ENCODE results near the gene C10orf95. TPM values are rescaled to one million over a fixed set of nuclear protein-coding genes. Genes with fewer than 3 reads are reported as not detected.

C10orf95 gene
- total and polyA plus RNA-seq, 10 of the 15 experiments (the other 5 are each of a cell fraction or from before 2014, with no cell fraction given), result 0.06 to 1.1 (median 0.31) TPM

DNA sequence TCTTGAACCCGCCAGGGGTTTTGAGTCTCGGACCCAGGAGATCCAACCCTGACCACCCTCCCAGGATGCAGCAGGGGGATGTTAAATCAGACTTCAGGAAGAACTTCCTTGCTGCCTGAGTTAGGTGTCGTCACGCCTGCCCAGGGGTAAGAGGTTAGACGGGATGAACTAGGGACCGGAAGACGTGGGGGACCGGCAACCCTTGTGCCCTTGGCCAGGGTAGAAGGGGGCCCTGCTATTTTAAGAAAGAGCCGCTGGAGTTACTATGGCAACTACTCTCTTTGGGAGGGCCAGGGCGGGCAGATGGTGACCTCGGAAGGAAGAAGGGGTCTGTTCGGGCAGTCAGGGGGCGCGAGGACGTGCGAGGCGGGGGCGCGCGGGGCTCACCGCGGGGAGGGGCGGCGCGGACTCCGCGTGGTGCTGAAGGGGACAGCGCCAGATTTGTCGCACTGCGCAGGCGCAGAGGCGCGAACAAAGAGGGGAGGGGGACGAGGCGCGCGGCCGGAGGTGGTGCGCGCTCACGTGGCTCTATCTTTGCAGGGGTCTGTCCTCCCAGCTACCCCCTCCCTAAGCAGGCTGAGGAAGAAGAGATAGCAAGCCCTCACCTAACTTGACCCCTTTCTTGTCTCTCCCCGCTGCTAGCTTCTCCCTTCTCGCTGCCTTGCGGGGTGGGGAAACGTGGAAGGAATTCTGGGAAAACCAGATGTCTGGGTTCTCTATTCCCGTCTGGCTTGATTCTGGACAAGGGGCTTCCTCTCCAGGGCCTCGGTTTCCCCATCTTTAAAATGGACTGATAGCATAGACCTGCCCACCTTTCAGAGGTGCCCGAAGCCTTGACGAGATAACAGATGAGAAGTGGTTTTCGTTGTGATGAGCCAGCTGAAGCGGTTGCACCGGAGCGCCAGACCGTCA lies 31.8 kb downstream of the C10orf95 start (continued):
- TF ChIP-seq TCF12 (IDR thresholded peaks at IDR 0.05; ENCODE audit: low read depth, low read length), result no peak
- TF ChIP-seq, protein P1, sequence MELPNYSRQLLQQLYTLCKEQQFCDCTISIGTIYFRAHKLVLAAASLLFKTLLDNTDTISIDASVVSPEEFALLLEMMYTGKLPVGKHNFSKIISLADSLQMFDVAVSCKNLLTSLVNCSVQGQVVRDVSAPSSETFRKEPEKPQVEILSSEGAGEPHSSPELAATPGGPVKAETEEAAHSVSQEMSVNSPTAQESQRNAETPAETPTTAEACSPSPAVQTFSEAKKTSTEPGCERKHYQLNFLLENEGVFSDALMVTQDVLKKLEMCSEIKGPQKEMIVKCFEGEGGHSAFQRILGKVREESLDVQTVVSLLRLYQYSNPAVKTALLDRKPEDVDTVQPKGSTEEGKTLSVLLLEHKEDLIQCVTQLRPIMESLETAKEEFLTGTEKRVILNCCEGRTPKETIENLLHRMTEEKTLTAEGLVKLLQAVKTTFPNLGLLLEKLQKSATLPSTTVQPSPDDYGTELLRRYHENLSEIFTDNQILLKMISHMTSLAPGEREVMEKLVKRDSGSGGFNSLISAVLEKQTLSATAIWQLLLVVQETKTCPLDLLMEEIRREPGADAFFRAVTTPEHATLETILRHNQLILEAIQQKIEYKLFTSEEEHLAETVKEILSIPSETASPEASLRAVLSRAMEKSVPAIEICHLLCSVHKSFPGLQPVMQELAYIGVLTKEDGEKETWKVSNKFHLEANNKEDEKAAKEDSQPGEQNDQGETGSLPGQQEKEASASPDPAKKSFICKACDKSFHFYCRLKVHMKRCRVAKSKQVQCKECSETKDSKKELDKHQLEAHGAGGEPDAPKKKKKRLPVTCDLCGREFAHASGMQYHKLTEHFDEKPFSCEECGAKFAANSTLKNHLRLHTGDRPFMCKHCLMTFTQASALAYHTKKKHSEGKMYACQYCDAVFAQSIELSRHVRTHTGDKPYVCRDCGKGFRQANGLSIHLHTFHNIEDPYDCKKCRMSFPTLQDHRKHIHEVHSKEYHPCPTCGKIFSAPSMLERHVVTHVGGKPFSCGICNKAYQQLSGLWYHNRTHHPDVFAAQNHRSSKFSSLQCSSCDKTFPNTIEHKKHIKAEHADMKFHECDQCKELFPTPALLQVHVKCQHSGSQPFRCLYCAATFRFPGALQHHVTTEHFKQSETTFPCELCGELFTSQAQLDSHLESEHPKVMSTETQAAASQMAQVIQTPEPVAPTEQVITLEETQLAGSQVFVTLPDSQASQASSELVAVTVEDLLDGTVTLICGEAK (IDR thresholded peaks at IDR 0.05; ENCODE audit: borderline replicate concordance), result no peak

DNA sequence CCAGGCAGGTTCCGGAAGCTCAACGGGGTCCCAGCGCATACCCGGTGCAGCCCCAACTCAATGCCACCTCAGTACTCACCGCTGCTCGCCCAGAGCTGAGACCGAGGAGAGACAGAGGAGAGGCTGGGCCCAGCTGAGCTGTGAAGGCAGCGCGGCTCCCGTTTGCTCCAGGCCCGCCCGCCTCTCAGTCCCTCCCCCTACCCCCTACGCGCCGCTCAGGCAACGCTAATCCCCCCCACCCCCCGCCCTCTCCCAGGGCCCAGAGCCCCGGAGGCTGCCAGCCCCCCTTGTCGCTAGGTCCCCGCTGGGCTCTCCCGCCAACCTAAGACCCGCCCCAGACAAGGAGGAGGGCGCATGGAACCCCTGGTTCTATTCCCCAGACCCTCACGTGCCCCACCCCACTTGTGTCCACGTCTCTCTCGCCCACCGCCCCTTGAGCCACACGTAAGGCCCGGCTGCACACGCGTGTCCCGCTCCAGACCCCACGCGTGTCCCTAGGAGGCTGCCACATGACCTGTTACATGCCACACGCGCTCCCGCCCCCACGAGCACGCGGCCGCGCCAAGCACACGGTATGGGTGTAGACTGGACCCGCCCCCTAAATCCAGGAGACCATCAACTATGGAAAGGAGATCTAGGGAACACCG lies 32.6 kb downstream of the C10orf95 start, which contains the start of gene PSD:
Gene PSD, minus strand, starts transcription at position 164 of the 647 bp plus-strand sequence. CDS start 1,747 bp downstream, outside the sequence.
- Histone ChIP-seq H4K20me1 (ENCODE audit: control insufficient read depth, insufficient read depth) (peaks cover 2% of the 10 kb centered on the region; the same call in 1 of the 2 replicates), H3K4me2 (ENCODE audit: control insufficient read depth, insufficient read depth) (peak within 1 kb of the TSS; percentile 95), H3K27me3 (replicated peaks in 1 of 2; ENCODE audit: control insufficient read depth in 2 of 2, insufficient read depth in 2 of 2, low read length in 1 of 2) (no peaks in the 10 kb centered on the region; a peak in 1 of 4 replicates), H3K4me3 (peak within 1 kb of the TSS; percentile 98), H3K79me2 (ENCODE audit: control insufficient read depth, insufficient read depth, low read length) (peaks cover 7% of the 10 kb centered on the region), H3K36me3 (ENCODE audit: control insufficient read depth in 2 of 2, insufficient read depth in 2 of 2, low read length in 1 of 2) (no peaks in the 10 kb centered on the region; a peak in 1 of 4 replicates), H3K9ac (ENCODE audit: control insufficient read depth, insufficient read depth, low read length) (no peak within 1 kb of the TSS), H3K4me1 (ENCODE audit: control insufficient read depth, insufficient read depth, low read length) (peaks cover 18% of the 10 kb centered on the region), H2AFZ (ENCODE audit: control insufficient read depth, low read depth, low read length) (no peak within 1 kb of the TSS), H3K27ac (ENCODE audit: control insufficient read depth, insufficient read depth) (no peak within 1 kb of the TSS), H3K9me3 (replicated peaks; ENCODE audit: control insufficient read depth, insufficient read depth, low read length) (no peaks in the 10 kb centered on the region)
- 24% methylated on average over 34 of the region's 45 CpGs for WGBS (ENCODE audit: insufficient coverage, insufficient replicate concordance, low lambda C conversion rate, missing lambda C conversion rate)
- no TSS peak for BruUV-seq (replicated peaks)
- ChIA-PET POLR2A (no interaction called here), RAD21 (ENCODE audit: unreplicated experiment) (no interaction called here), CTCF (no interaction called here), SMC1A (ENCODE audit: uncharacterized antibody, unreplicated experiment) (no interaction called here)
- FAIRE-seq, result no peak
- no peak for ATAC-seq
- intact Hi-C loops (cut with micrococcal nuclease; ENCODE audit: unreplicated experiment), result no loop called here
- in situ Hi-C loops (cut with MboI), result no loop called here
- DNase-seq (ENCODE audit: low read depth, low spot score), result no peak
- no peak for TF ChIP-seq STAT1 (conservative IDR thresholded peaks at IDR 0.05)
- no peak for TF ChIP-seq ZNF384 (IDR thresholded peaks at IDR 0.05; ENCODE audit: borderline replicate concordance, low read depth, low read length)
- no peak for TF ChIP-seq EZH2 (IDR thresholded peaks at IDR 0.05; ENCODE audit: borderline replicate concordance, control insufficient read depth, low read depth, low read length)
- no peak for TF ChIP-seq SMARCA5 (IDR thresholded peaks at IDR 0.05)
- TF ChIP-seq, protein P2, sequence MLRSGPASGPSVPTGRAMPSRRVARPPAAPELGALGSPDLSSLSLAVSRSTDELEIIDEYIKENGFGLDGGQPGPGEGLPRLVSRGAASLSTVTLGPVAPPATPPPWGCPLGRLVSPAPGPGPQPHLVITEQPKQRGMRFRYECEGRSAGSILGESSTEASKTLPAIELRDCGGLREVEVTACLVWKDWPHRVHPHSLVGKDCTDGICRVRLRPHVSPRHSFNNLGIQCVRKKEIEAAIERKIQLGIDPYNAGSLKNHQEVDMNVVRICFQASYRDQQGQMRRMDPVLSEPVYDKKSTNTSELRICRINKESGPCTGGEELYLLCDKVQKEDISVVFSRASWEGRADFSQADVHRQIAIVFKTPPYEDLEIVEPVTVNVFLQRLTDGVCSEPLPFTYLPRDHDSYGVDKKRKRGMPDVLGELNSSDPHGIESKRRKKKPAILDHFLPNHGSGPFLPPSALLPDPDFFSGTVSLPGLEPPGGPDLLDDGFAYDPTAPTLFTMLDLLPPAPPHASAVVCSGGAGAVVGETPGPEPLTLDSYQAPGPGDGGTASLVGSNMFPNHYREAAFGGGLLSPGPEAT (IDR thresholded peaks at IDR 0.05; ENCODE audit: low read depth), result no peak
- TF ChIP-seq ASH2L (IDR thresholded peaks at IDR 0.05; ENCODE audit: borderline replicate concordance, low read depth), result no peak
- TF ChIP-seq, protein P3, sequence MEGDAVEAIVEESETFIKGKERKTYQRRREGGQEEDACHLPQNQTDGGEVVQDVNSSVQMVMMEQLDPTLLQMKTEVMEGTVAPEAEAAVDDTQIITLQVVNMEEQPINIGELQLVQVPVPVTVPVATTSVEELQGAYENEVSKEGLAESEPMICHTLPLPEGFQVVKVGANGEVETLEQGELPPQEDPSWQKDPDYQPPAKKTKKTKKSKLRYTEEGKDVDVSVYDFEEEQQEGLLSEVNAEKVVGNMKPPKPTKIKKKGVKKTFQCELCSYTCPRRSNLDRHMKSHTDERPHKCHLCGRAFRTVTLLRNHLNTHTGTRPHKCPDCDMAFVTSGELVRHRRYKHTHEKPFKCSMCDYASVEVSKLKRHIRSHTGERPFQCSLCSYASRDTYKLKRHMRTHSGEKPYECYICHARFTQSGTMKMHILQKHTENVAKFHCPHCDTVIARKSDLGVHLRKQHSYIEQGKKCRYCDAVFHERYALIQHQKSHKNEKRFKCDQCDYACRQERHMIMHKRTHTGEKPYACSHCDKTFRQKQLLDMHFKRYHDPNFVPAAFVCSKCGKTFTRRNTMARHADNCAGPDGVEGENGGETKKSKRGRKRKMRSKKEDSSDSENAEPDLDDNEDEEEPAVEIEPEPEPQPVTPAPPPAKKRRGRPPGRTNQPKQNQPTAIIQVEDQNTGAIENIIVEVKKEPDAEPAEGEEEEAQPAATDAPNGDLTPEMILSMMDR (IDR thresholded peaks at IDR 0.05 in 2 of 3, conservative IDR thresholded peaks at IDR 0.05 in 1 of 3; ENCODE audit: control insufficient read depth in 2 of 3, extremely low read depth in 1 of 3, insufficient read depth in 1 of 3, low read depth in 3 of 3, low read length in 3 of 3), result no peak
- TF ChIP-seq TARDBP (IDR thresholded peaks at IDR 0.05; ENCODE audit: borderline replicate concordance), result no peak
- TF ChIP-seq MEF2B (IDR thresholded peaks at IDR 0.05; ENCODE audit: partially characterized antibody, poor library complexity, severe bottlenecking), result no peak
- TF ChIP-seq NR2C1 (IDR thresholded peaks at IDR 0.05), result no peak
